Endothelial cell of umbilical vein (primary cell): Measurements from ENCODE around the gene ENPP5.

Experiments
- EZH2 ChIP-seq: IDR thresholded peaks from 2 replicates; pipeline ENCODE4 v1.6.1; 2012; ENCODE audit warnings: borderline replicate concordance, low read depth, mild to moderate bottlenecking, moderate library complexity, low read length, inconsistent platforms; ENCODE audit not compliant: severe bottlenecking
- GATA2 ChIP-seq: IDR thresholded peaks from 2 replicates; pipeline ENCODE4 v1.7.0; 2011; ENCODE audit warnings: low read depth, mild to moderate bottlenecking, moderate library complexity, mixed read lengths, low read length; ENCODE audit not compliant: insufficient read length, insufficient read depth
- MAX ChIP-seq: IDR thresholded peaks from 2 replicates; pipeline ENCODE4 v1.6.1; 2011; ENCODE audit not compliant: insufficient read depth, insufficient read length
- POLR2A ChIP-seq: IDR thresholded peaks from 2 replicates; pipeline ENCODE4 v1.6.1; 2012; ENCODE audit warnings: low read depth, mild to moderate bottlenecking, control low read depth, low read length
- POLR2AphosphoS5 ChIP-seq: IDR thresholded peaks from 2 replicates; pipeline ENCODE4 v1.6.1; 2012; ENCODE audit warnings: low read depth, mild to moderate bottlenecking, control low read depth, low read length, moderate library complexity; ENCODE audit not compliant: insufficient read depth
- TF ChIP-seq, protein P1 (sequence below), 2 donors: IDR thresholded peaks; 1 replicate in 1 of 2; 2 replicates in 1 of 2; pipeline ENCODE4 v1.5.1; 2011; ENCODE audit warnings: low read length in 2 of 2, mild to moderate bottlenecking in 2 of 2, moderate library complexity in 2 of 2, control low read depth in 1 of 2, inconsistent platforms in 1 of 2, low read depth in 1 of 2; ENCODE audit not compliant: insufficient read depth in 1 of 2; ENCODE audit errors: extremely low read depth in 1 of 2

DNA sequence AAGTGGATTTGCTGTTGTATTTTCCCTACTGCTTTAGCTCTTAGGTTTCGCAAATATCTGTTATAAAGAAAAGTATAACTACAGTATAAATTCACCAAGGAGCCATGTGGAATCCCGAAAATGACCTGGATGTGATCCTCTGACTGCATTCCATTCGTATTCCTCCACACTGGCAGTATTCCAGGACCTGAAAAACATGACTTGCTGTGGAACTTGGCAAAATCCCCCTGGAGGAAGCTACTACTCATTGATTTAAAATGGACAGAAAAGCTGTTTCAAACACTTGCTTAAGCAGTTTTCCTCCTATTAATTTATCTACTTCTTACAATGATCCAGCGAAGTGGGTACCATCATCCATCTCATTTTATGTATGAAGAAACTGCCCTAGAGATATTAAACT is 13.3 kb upstream of the ENPP5 start:
- TF ChIP-seq, protein P1, sequence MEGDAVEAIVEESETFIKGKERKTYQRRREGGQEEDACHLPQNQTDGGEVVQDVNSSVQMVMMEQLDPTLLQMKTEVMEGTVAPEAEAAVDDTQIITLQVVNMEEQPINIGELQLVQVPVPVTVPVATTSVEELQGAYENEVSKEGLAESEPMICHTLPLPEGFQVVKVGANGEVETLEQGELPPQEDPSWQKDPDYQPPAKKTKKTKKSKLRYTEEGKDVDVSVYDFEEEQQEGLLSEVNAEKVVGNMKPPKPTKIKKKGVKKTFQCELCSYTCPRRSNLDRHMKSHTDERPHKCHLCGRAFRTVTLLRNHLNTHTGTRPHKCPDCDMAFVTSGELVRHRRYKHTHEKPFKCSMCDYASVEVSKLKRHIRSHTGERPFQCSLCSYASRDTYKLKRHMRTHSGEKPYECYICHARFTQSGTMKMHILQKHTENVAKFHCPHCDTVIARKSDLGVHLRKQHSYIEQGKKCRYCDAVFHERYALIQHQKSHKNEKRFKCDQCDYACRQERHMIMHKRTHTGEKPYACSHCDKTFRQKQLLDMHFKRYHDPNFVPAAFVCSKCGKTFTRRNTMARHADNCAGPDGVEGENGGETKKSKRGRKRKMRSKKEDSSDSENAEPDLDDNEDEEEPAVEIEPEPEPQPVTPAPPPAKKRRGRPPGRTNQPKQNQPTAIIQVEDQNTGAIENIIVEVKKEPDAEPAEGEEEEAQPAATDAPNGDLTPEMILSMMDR (IDR thresholded peaks at IDR 0.05; ENCODE audit: extremely low read depth in 1 of 2, insufficient read depth in 1 of 2, low read depth in 1 of 2, low read length in 2 of 2), result no peak
- no peak for TF ChIP-seq EZH2
- no peak for TF ChIP-seq MAX
- TF ChIP-seq POLR2AphosphoS5, result no peak
- TF ChIP-seq POLR2A, result no peak
- TF ChIP-seq GATA2, result no peak
